CD4-positive, CD25-positive, alpha-beta regulatory T cell (primary cell): ENCODE results near the gene TRHDE. TPM values are rescaled to one million over a fixed set of nuclear protein-coding genes. Genes with fewer than 3 reads are reported as not detected.
A peak's percentile ranks its signal among the peaks of the same experiment; 100 is the strongest.

Source experiments
- ATAC-seq, 2 donors: fragments of 150-1000 bp; cut with Tn5 transposase; one replicate each; pipeline ENCODE4 v1.10.0; 2021; ENCODE audit warnings: low read depth in 2 of 2, moderate number of reproducible peaks in 2 of 2, moderate library complexity in 1 of 2
- DNase-seq, 3 donors: peaks; one replicate each; pipeline versions ENCODE4 v3.0.0 to v3.0.0-alpha.2; 2012 to 2022; ENCODE audit warnings: mixed read lengths in 1 of 3
- H3K27ac ChIP-seq: one replicate; pipeline ENCODE4 v1.7.0; 2013; ENCODE audit warnings: mild to moderate bottlenecking, low read length; ENCODE audit not compliant: insufficient read depth, poor library complexity, severe bottlenecking
- H3K27me3 ChIP-seq: one replicate; pipeline ENCODE4 v1.7.0; 2013; ENCODE audit warnings: low read length; ENCODE audit not compliant: control insufficient read depth, insufficient read depth
- H3K36me3 ChIP-seq: one replicate; pipeline ENCODE4 v1.7.0; 2013; ENCODE audit warnings: mild to moderate bottlenecking, low read length, moderate library complexity; ENCODE audit not compliant: control insufficient read depth, insufficient read depth
- H3K4me1 ChIP-seq: 2 replicates; pipeline ENCODE4 v1.7.0; 2013; ENCODE audit warnings: mild to moderate bottlenecking, low read length; ENCODE audit not compliant: insufficient read depth, control insufficient read depth, poor library complexity, severe bottlenecking
- H3K4me3 ChIP-seq: one replicate; pipeline ENCODE4 v1.7.0; 2013; ENCODE audit warnings: low read depth, mild to moderate bottlenecking, low read length, moderate library complexity
- H3K9me3 ChIP-seq, 2 experiments: 1 replicate in 1 of 2; 2 replicates in 1 of 2; pipeline ENCODE4 v1.7.0; 2013; ENCODE audit warnings: low read length in 2 of 2, mild to moderate bottlenecking in 1 of 2, moderate library complexity in 1 of 2; ENCODE audit not compliant: control insufficient read depth in 2 of 2
- H3K27ac Mint-ChIP-seq, 3 donors: one replicate each; pipeline ENCODE4 v1.8.0; 2020 to 2022; ENCODE audit warnings: mild to moderate bottlenecking in 3 of 3, mixed read lengths in 3 of 3, moderate library complexity in 2 of 3
- H3K27me3 Mint-ChIP-seq: one replicate; pipeline ENCODE4 v1.8.0; 2022; ENCODE audit warnings: mild to moderate bottlenecking, mixed read lengths
- H3K36me3 Mint-ChIP-seq: one replicate; pipeline ENCODE4 v1.8.0; 2020; ENCODE audit warnings: mixed read lengths
- H3K4me1 Mint-ChIP-seq, 4 donors: one replicate each; pipeline ENCODE4 v1.8.0; 2020 to 2022; ENCODE audit warnings: mixed read lengths in 4 of 4, mild to moderate bottlenecking in 1 of 4
- H3K4me3 Mint-ChIP-seq, 4 donors: one replicate each; pipeline ENCODE4 v1.8.0; 2020 to 2022; ENCODE audit warnings: mild to moderate bottlenecking in 4 of 4, mixed read lengths in 4 of 4, moderate library complexity in 3 of 4
- H3K9me3 Mint-ChIP-seq, 7 donors: one replicate each; pipeline ENCODE4 v1.8.0; 2020 to 2022; ENCODE audit warnings: mixed read lengths in 7 of 7, mild to moderate bottlenecking in 3 of 7, moderate library complexity in 2 of 7
- polyA plus RNA-seq, 4 donors: library from polyadenylated mRNA; unstranded; fragments of 300-500 nt; fragmentation: Illumina TruSeq; gene quantifications; one replicate each; pipeline ENCODE4 v1.2.3, GENCODE V29; 2021
- total RNA-seq: library from RNA; stranded (reverse); gene quantifications from one replicate; pipeline ENCODE4 v1.2.3, GENCODE V29; 2022

TRHDE gene
- total and polyA plus RNA-seq, 5 donors from 2014 or later: not detected

GRCh38 chr12:72270246-72270645 lies 1.9 kb upstream of the TRHDE start:
- Mint-ChIP-seq H3K9me3 (peaks cover 0 to 7% (median 0%) of the 10 kb centered on the region in 7 donors), H3K4me3 (no peak overlapping the region), H3K4me1 (no peaks in the 10 kb centered on the region), H3K27me3 (peaks cover 52% of the 10 kb centered on the region), H3K27ac (no peak overlapping the region), H3K36me3 (no peaks in the 10 kb centered on the region)
- no peak for DNase-seq
- no peaks in the 10 kb centered on the region for H3K9me3 ChIP-seq
- no peaks in the 10 kb centered on the region for H3K36me3 ChIP-seq
- peaks cover 8% of the 10 kb centered on the region for H3K27me3 ChIP-seq
- no peaks in the 10 kb centered on the region for H3K4me1 ChIP-seq
- no peak overlapping the region for H3K27ac ChIP-seq
- no peak for ATAC-seq
- H3K4me3 ChIP-seq: no peak overlapping the region

DNA sequence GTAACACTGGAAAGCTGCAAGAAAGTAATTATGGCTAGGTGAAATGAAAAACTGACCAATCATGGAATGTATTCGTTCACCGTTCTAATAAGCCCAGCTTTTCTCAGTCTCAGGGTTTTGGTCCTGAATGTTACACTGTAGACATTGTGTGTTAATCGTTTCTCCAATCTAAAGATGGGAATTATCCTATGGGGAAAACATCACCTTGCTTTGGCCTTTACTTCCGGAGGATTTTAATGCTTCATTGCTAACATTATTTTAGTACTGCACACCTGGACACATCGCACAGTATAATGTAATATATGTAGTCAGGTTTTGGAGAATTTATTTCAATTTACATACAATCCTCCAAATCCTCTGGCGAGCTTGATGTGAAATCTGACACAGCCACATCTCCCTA lies 1.2 kb upstream of the TRHDE start:
- peaks cover 8% of the 10 kb centered on the region for H3K27me3 ChIP-seq
- H3K4me1 ChIP-seq: no peaks in the 10 kb centered on the region
- no peak for DNase-seq
- Mint-ChIP-seq H3K27me3 (peaks cover 55% of the 10 kb centered on the region), H3K4me3 (no peak overlapping the region), H3K9me3 (peaks cover 0 to 7% (median 0%) of the 10 kb centered on the region in 7 donors), H3K36me3 (no peaks in the 10 kb centered on the region), H3K4me1 (no peaks in the 10 kb centered on the region), H3K27ac (no peak overlapping the region)
- H3K9me3 ChIP-seq: no peaks in the 10 kb centered on the region
- H3K27ac ChIP-seq: no peak overlapping the region
- no peak overlapping the region for H3K4me3 ChIP-seq
- ATAC-seq: no peak
- no peaks in the 10 kb centered on the region for H3K36me3 ChIP-seq

GRCh38 chr12:72271451-72272090 lies 599 bp upstream of the TRHDE start:
- Histone ChIP-seq H3K9me3 (no peaks in the 10 kb centered on the region), H3K4me1 (no peaks in the 10 kb centered on the region), H3K4me3 (no peak overlapping the region), H3K36me3 (no peaks in the 10 kb centered on the region), H3K27me3 (peaks cover 8% of the 10 kb centered on the region), H3K27ac (no peak overlapping the region)
- no peak overlapping the region for H3K4me3 Mint-ChIP-seq
- H3K27ac Mint-ChIP-seq: no peak overlapping the region
- H3K36me3 Mint-ChIP-seq: no peaks in the 10 kb centered on the region
- H3K4me1 Mint-ChIP-seq: no peaks in the 10 kb centered on the region
- ATAC-seq (no peak), DNase-seq (no peak)
- peaks cover 59% of the 10 kb centered on the region for H3K27me3 Mint-ChIP-seq
- peaks cover 0 to 7% (median 0%) of the 10 kb centered on the region in 7 donors for H3K9me3 Mint-ChIP-seq

DNA sequence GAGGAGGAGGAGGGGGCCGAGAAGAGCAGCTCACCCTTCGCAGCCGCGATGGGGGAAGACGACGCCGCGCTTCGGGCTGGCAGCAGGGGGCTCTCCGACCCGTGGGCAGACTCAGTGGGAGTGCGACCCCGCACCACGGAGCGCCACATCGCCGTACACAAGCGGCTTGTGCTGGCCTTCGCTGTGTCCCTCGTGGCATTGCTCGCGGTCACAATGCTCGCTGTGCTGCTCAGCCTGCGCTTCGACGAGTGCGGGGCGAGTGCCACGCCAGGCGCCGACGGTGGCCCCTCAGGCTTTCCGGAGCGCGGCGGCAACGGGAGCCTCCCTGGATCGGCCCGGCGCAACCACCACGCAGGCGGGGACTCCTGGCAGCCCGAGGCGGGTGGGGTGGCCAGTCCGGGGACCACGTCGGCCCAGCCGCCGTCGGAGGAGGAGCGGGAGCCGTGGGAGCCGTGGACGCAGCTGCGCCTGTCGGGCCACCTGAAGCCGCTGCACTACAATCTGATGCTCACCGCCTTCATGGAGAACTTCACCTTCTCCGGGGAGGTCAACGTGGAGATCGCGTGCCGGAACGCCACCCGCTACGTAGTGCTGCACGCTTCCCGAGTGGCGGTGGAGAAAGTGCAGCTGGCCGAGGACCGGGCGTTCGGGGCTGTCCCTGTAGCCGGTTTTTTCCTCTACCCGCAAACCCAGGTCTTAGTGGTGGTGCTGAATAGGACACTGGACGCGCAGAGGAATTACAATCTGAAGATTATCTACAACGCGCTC lies 745 bp downstream of the TRHDE start:
- Histone ChIP-seq H3K36me3 (no peaks in the 10 kb centered on the region), H3K4me1 (no peaks in the 10 kb centered on the region), H3K27me3 (peaks cover 8% of the 10 kb centered on the region), H3K4me3 (no peak overlapping the region), H3K27ac (no peak overlapping the region), H3K9me3 (no peaks in the 10 kb centered on the region)
- peaks cover 58% of the 10 kb centered on the region for H3K27me3 Mint-ChIP-seq
- DNase-seq (no peak), ATAC-seq (no peak)
- no peaks in the 10 kb centered on the region for H3K4me1 Mint-ChIP-seq
- H3K27ac Mint-ChIP-seq: no peak overlapping the region
- no peaks in the 10 kb centered on the region for H3K36me3 Mint-ChIP-seq
- no peak overlapping the region for H3K4me3 Mint-ChIP-seq
- peaks cover 0 to 7% (median 0%) of the 10 kb centered on the region in 7 donors for H3K9me3 Mint-ChIP-seq

- Mint-ChIP-seq H3K36me3 (no peaks in the 10 kb centered on the region), H3K4me3 (no peak overlapping the region), H3K4me1 (no peaks in the 10 kb centered on the region), H3K9me3 (peaks cover 0 to 7% (median 0%) of the 10 kb centered on the region in 7 donors), H3K27me3 (peaks cover 58% of the 10 kb centered on the region), H3K27ac (no peak overlapping the region)
- peaks cover 8% of the 10 kb centered on the region for H3K27me3 ChIP-seq
- H3K9me3 ChIP-seq: no peaks in the 10 kb centered on the region
- H3K4me1 ChIP-seq: no peaks in the 10 kb centered on the region
- DNase-seq (no peak), ATAC-seq (no peak)
- H3K36me3 ChIP-seq: no peaks in the 10 kb centered on the region
- no peak overlapping the region for H3K4me3 ChIP-seq
- H3K27ac ChIP-seq: no peak overlapping the region
Observed at GRCh38 chr12:72273499-72273837, 1.3 kb downstream of the TRHDE start.

- no peaks in the 10 kb centered on the region for H3K4me1 Mint-ChIP-seq
- DNase-seq (no peak), ATAC-seq (no peak)
- Histone ChIP-seq H3K9me3 (no peaks in the 10 kb centered on the region), H3K4me3 (no peak overlapping the region), H3K4me1 (no peaks in the 10 kb centered on the region), H3K27me3 (peaks cover 8% of the 10 kb centered on the region), H3K27ac (no peak overlapping the region), H3K36me3 (no peaks in the 10 kb centered on the region)
- peaks cover 0 to 7% (median 0%) of the 10 kb centered on the region in 7 donors for H3K9me3 Mint-ChIP-seq
- H3K27me3 Mint-ChIP-seq: peaks cover 58% of the 10 kb centered on the region
- H3K27ac Mint-ChIP-seq: no peak overlapping the region
- H3K4me3 Mint-ChIP-seq: no peak overlapping the region
- H3K36me3 Mint-ChIP-seq: no peaks in the 10 kb centered on the region
Observed at GRCh38 chr12:72273851-72274351, 1.7 kb downstream of the TRHDE start.

- Mint-ChIP-seq H3K27me3 (peaks cover 55% of the 10 kb centered on the region), H3K4me3 (no peak overlapping the region), H3K4me1 (no peaks in the 10 kb centered on the region), H3K36me3 (no peaks in the 10 kb centered on the region), H3K9me3 (peaks cover 0 to 7% (median 0%) of the 10 kb centered on the region in 7 donors), H3K27ac (peak overlapping the region in 1 of 3 donors; percentile 48)
- DNase-seq (no peak), ATAC-seq (no peak)
- Histone ChIP-seq H3K27ac (no peak overlapping the region), H3K4me1 (no peaks in the 10 kb centered on the region), H3K9me3 (no peaks in the 10 kb centered on the region), H3K36me3 (no peaks in the 10 kb centered on the region), H3K27me3 (peaks cover 8% of the 10 kb centered on the region), H3K4me3 (no peak overlapping the region)
Observed at GRCh38 chr12:72274931-72275330, 2.8 kb downstream of the TRHDE start.
